IMR-90 (cell line): ENCODE results near the gene EYS. TPM values are rescaled to one million over a fixed set of nuclear protein-coding genes. Genes with fewer than 3 reads are reported as not detected.

Experiments
- ATAC-seq: fragments of 200-7000 bp; cut with Tn5 transposase; 2 replicates; pipeline ENCODE4 v1.9.1; 2020; ENCODE audit warnings: low read depth, mild to moderate bottlenecking, moderate library complexity
- BruUV-seq: library from RNA; stranded (reverse); fragments of 400-500 nt; replicated peaks from 2 replicates; lab custom pipeline; 2021; lab: Mats Ljungman, UMichigan
- CTCF ChIA-PET: fragments of 300-600 bp; formaldehyde crosslinking; extraction: SDS; loops from one replicate; lab custom pipeline; 2021; ENCODE audit warnings: antibody characterized with exemption; lab: Yijun Ruan, JAX
- POLR2A ChIA-PET: fragments of 300-600 bp; sonication (Branson Sonifier 250); formaldehyde crosslinking; loops from one replicate; lab custom pipeline; 2022; ENCODE audit warnings: antibody characterized with exemption; ENCODE audit not compliant: unreplicated experiment; lab: Charles Lee
- DNase-seq: peaks from one replicate; pipeline ENCODE4 v3.0.0; 2013
- H2AFZ ChIP-seq: replicated peaks from 2 replicates; pipeline ENCODE3; 2013; ENCODE audit warnings: low read length, mild to moderate bottlenecking; ENCODE audit not compliant: poor library complexity
- H2AK5ac ChIP-seq: 2 replicates; pipeline ENCODE4 v1.6.1; 2013; ENCODE audit warnings: low read depth, low read length, inconsistent platforms
- H2AK9ac ChIP-seq: replicated peaks from 2 replicates; pipeline ENCODE3; 2013; ENCODE audit warnings: mild to moderate bottlenecking, low read depth, low read length, moderate library complexity; ENCODE audit not compliant: poor library complexity
- H2BK120ac ChIP-seq: 2 replicates; pipeline ENCODE4 v1.6.1; 2013; ENCODE audit warnings: low read depth, low read length, inconsistent platforms
- H2BK15ac ChIP-seq: 3 replicates; pipeline ENCODE4 v1.6.1; 2013; ENCODE audit warnings: low read depth, low read length, inconsistent platforms
- H2BK20ac ChIP-seq: 2 replicates; pipeline ENCODE4 v1.6.1; 2013; ENCODE audit warnings: low read depth, mild to moderate bottlenecking, inconsistent platforms, low read length, moderate library complexity
- H2BK5ac ChIP-seq: 2 replicates; pipeline ENCODE4 v1.6.1; 2013; ENCODE audit warnings: mild to moderate bottlenecking, low read depth, low read length, inconsistent platforms; ENCODE audit not compliant: poor library complexity, severe bottlenecking
- H3K14ac ChIP-seq: replicated peaks from 2 replicates; pipeline ENCODE4 v1.6.1; 2013; ENCODE audit warnings: low read depth, low read length, inconsistent platforms
- H3K18ac ChIP-seq: 2 replicates; pipeline ENCODE4 v1.6.1; 2013; ENCODE audit warnings: low read depth, low read length, control low read depth
- H3K23ac ChIP-seq: 2 replicates; pipeline ENCODE4 v1.6.1; 2013; ENCODE audit warnings: low read depth, low read length, inconsistent platforms
- H3K27ac ChIP-seq: 2 replicates; pipeline ENCODE4 v1.5.1; 2013; ENCODE audit warnings: mild to moderate bottlenecking, control low read depth, low read length; ENCODE audit not compliant: insufficient read depth
- H3K27me3 ChIP-seq: 2 replicates; pipeline ENCODE4 v1.6.1; 2013; ENCODE audit warnings: low read length; ENCODE audit not compliant: control insufficient read depth, insufficient read depth
- H3K36me3 ChIP-seq: 2 replicates; pipeline ENCODE4 v1.6.1; 2013; ENCODE audit warnings: low read length, mixed read lengths; ENCODE audit not compliant: control insufficient read depth, insufficient read depth
- H3K4ac ChIP-seq: 2 replicates; pipeline ENCODE4 v1.6.1; 2013; ENCODE audit warnings: low read depth, low read length, inconsistent platforms
- H3K4me1 ChIP-seq: 2 replicates; pipeline ENCODE4 v1.6.1; 2013; ENCODE audit warnings: low read length, mixed read lengths; ENCODE audit not compliant: control insufficient read depth, insufficient read depth
- H3K4me2 ChIP-seq: 2 replicates; pipeline ENCODE4 v1.6.1; 2013; ENCODE audit warnings: low read depth, mild to moderate bottlenecking, control low read depth, low read length, moderate library complexity
- H3K4me3 ChIP-seq: 2 replicates; pipeline ENCODE4 v1.5.1; 2013; ENCODE audit warnings: low read depth, mild to moderate bottlenecking, control low read depth, low read length, moderate library complexity; ENCODE audit not compliant: insufficient read depth
- H3K56ac ChIP-seq: 2 replicates; pipeline ENCODE4 v1.6.1; 2013; ENCODE audit warnings: low read length, inconsistent platforms; ENCODE audit not compliant: insufficient read depth; ENCODE audit errors: extremely low read depth
- H3K79me1 ChIP-seq, 2 experiments: 2 replicates each; pipeline ENCODE4 v1.6.1; 2013; ENCODE audit warnings: low read length in 2 of 2, inconsistent platforms in 1 of 2, low read depth in 1 of 2
- H3K9ac ChIP-seq: 2 replicates; pipeline ENCODE4 v1.6.1; 2013; ENCODE audit warnings: low read depth, low read length, control low read depth
- H3K9me1 ChIP-seq: 2 replicates; pipeline ENCODE4 v1.6.1; 2013; ENCODE audit warnings: low read length, inconsistent platforms; ENCODE audit not compliant: insufficient read depth
- H3K9me3 ChIP-seq: 2 replicates; pipeline ENCODE4 v1.6.1; 2013; ENCODE audit warnings: low read length; ENCODE audit not compliant: control insufficient read depth, insufficient read depth
- H4K20me1 ChIP-seq: 2 replicates; pipeline ENCODE4 v1.6.1; 2013; ENCODE audit warnings: low read length, inconsistent platforms; ENCODE audit not compliant: insufficient read depth
- H4K5ac ChIP-seq: 2 replicates; pipeline ENCODE4 v1.6.1; 2013; ENCODE audit warnings: mild to moderate bottlenecking, low read depth, low read length, control low read depth
- H4K8ac ChIP-seq, 2 experiments: 2 replicates each; pipeline ENCODE4 v1.6.1; 2013; ENCODE audit warnings: low read depth in 2 of 2, low read length in 2 of 2, control low read depth in 1 of 2, inconsistent platforms in 1 of 2
- H4K91ac ChIP-seq: 2 replicates; pipeline ENCODE4 v1.6.1; 2013; ENCODE audit warnings: low read depth, low read length, inconsistent platforms; ENCODE audit not compliant: insufficient read depth
- CEBPB ChIP-seq: IDR thresholded peaks from 2 replicates; pipeline ENCODE4 v1.6.1; 2012; ENCODE audit warnings: low read depth, low read length, improper control_type of control experiment
- ELK1 ChIP-seq: fragments of 150-350 bp; IDR thresholded peaks from 2 replicates; pipeline ENCODE4 v1.6.1; 2016; ENCODE audit warnings: low read depth, mild to moderate bottlenecking, low read length, moderate library complexity, borderline replicate concordance
- FOS ChIP-seq: fragments of 150-350 bp; IDR thresholded peaks from 2 replicates; pipeline ENCODE4 v1.6.1; 2016; ENCODE audit warnings: low read depth, low read length
- RCOR1 ChIP-seq: IDR thresholded peaks from 2 replicates; pipeline ENCODE4 v1.6.1; 2012; ENCODE audit warnings: mild to moderate bottlenecking, low read length, improper control_type of control experiment; ENCODE audit not compliant: insufficient replicate concordance
- RFX5 ChIP-seq: IDR thresholded peaks from 2 replicates; pipeline ENCODE4 v1.8.0; 2012; ENCODE audit warnings: low read depth, mild to moderate bottlenecking, low read length, moderate library complexity
- SMC3 ChIP-seq: fragments of 150-350 bp; IDR thresholded peaks from 2 replicates; pipeline ENCODE4 v1.6.1; 2016; ENCODE audit warnings: low read depth, mild to moderate bottlenecking, antibody characterized with exemption, low read length, moderate library complexity
- WGBS, 2 experiments: methylation state at CpG; one replicate each; pipeline versions ENCODE4 v1.1.5 to v1.1.7; 2013; ENCODE audit warnings: missing lambda C conversion rate in 2 of 2; ENCODE audit not compliant: insufficient read length in 1 of 2; ENCODE audit errors: extremely low coverage in 2 of 2; 5-methylcytosine and 5-hydroxymethylcytosine counted together
- dilution Hi-C: fragments of 300-500 bp; cut with HindIII; formaldehyde crosslinking; loops from one replicate; pipeline ENCODE4 v1.14.3; 2018; ENCODE audit warnings: low sequenced_read_pairs; ENCODE audit not compliant: unreplicated experiment
- in situ Hi-C: fragments of 300-500 bp; cut with MboI; formaldehyde crosslinking; loops from 3 replicates; pipeline ENCODE4 v1.14.3; 2019; ENCODE audit warnings: low sequenced_read_pairs, inconsistent platforms, mixed read lengths
- intact Hi-C: fragments of 100-400 bp; cut with micrococcal nuclease; formaldehyde crosslinking; loops from 2 replicates; pipeline ENCODE4 v1.10.0; 2022
- polyA plus RNA-seq, 3 experiments: library from polyadenylated mRNA; depleted of rRNA; stranded (reverse); fragments of >200 nt; gene quantifications; 2 replicates each; pipeline ENCODE4 v1.2.3, GENCODE V29; 2012; ENCODE audit warnings: low replicate concordance in 1 of 3
- total RNA-seq: library from RNA; depleted of rRNA; stranded (reverse); fragments of >200 nt; gene quantifications from 2 replicates; pipeline ENCODE4 v1.2.3, GENCODE V29; 2012

EYS gene
- total and polyA plus RNA-seq, 2 of the 4 experiments (the other 2 are of a cell fraction), result under 0.01 TPM; not detected in 1

GRCh38 chr6:64034910-64035655, 1671.9 kb downstream of the EYS start:
- Histone ChIP-seq H4K5ac (peak overlapping the region; percentile 14; the same call in 1 of the 2 replicates), H3K14ac (no peak overlapping the region; the same call in 1 of the 2 replicates), H3K56ac (no peak overlapping the region), H3K9me1 (0 out of 2 replicates have a peak, but pooled peaks cover 2% of the 10 kb centered on the region), H4K91ac (no peak overlapping the region), H3K79me1 (no peaks in the 10 kb centered on the region), H3K4me3 (no peak overlapping the region), H3K4me2 (no peak overlapping the region; the same call in 1 of the 2 replicates), H4K20me1 (no peaks in the 10 kb centered on the region), H2AK9ac (no peak overlapping the region), H2AK5ac (0 out of 2 replicates have a peak overlapping the region, but pooled peaks have one; percentile 48), H3K4ac (peak overlapping the region; percentile 93), H3K36me3 (no peaks in the 10 kb centered on the region), H2BK5ac (peak overlapping the region; percentile 49), H2BK20ac (peak overlapping the region; percentile 98), H3K18ac (peak overlapping the region; percentile 11; the same call in 1 of the 2 replicates), H2BK120ac (peak overlapping the region; percentile 73), H3K23ac (0 out of 2 replicates have a peak overlapping the region, but pooled peaks have one; percentile 65), H3K9me3 (no peaks in the 10 kb centered on the region; the same call in 1 of the 2 replicates), H3K4me1 (peaks cover 1% of the 10 kb centered on the region; the same call in 1 of the 2 replicates), H4K8ac (peak overlapping the region in 1 of 2 experiments; percentile 72; a peak in 2 of 4 replicates), H3K9ac (no peak overlapping the region), H2AFZ (peak overlapping the region; percentile 78), H2BK15ac (0 out of 3 replicates have a peak overlapping the region, but pooled peaks have one; percentile 57), H3K27me3 (no peaks in the 10 kb centered on the region), H3K27ac (no peak overlapping the region)
- in situ Hi-C loops (no loop called here), dilution Hi-C loops (no loop called here), intact Hi-C loops (no loop called here)
- TF ChIP-seq ELK1 (no peak), CEBPB (peak; percentile 61), RFX5 (no peak), FOS (0 out of 2 replicates have a peak, but pooled peaks have one; percentile 17), SMC3 (no peak), RCOR1 (no peak)
- DNase-seq (peak; percentile 62), ATAC-seq (peak; percentile 71)
- WGBS, 2 experiments, result 38% methylated on average over 1 of the region's 3 CpGs; no CpG with 5 or more reads in 1 of the 2 experiments
- ChIA-PET POLR2A (no interaction called here), CTCF (no interaction called here)
- no TSS peak for BruUV-seq
